ENCODE data around the gene TIRAP. TPM values are rescaled to one million over a fixed set of nuclear protein-coding genes. Genes with fewer than 3 reads are reported as not detected.
A peak's percentile ranks its signal among the peaks of the same experiment; 100 is the strongest.

TIRAP gene
- total RNA-seq, 1 experiment from 2014 or later = 1.7 TPM

- DNase-seq (ENCODE audit: low read depth in 1 of 2, low spot score in 2 of 2) = peak; percentile 91 to 97
- no peaks in the 10 kb centered on the region for H3K27me3 ChIP-seq (replicated peaks)
- peak within 1 kb of the TSS; percentile 70 for H3K4me3 ChIP-seq
- peak within 1 kb of the TSS; percentile 80 for H3K27ac ChIP-seq
- H3K36me3 ChIP-seq = peaks cover 38% of the 10 kb centered on the region
- no peaks in the 10 kb centered on the region for H3K9me3 ChIP-seq (replicated peaks)
- H3K4me1 ChIP-seq (replicated peaks) = no peaks in the 10 kb centered on the region
Measured at GRCh38 chr11:126268708-126269579, 13.9 kb upstream of the TIRAP start, which contains the start of the genes FOXRED1 and SRPRA. Gene FOXRED1 (plus strand): TSS chr11:126269154. CDS start chr11:126269207, 53 bp downstream. Gene SRPRA (minus strand): TSS chr11:126268895. CDS start chr11:126268804, 91 bp downstream.

- Histone ChIP-seq H3K4me3 (no peak overlapping the region), H3K27ac (no peak overlapping the region), H3K4me1 (replicated peaks) (no peaks in the 10 kb centered on the region), H3K27me3 (replicated peaks) (no peaks in the 10 kb centered on the region), H3K9me3 (replicated peaks) (no peaks in the 10 kb centered on the region), H3K36me3 (no peaks in the 10 kb centered on the region)
- DNase-seq (ENCODE audit: low read depth in 1 of 2, low spot score in 2 of 2) = no peak
Measured at GRCh38 chr11:126277322-126277721, 5.6 kb upstream of the TIRAP start.

GRCh38 chr11:126277780-126278179, 5.1 kb upstream of the TIRAP start:
- no peaks in the 10 kb centered on the region for H3K4me1 ChIP-seq (replicated peaks)
- H3K4me3 ChIP-seq = no peak overlapping the region
- no peaks in the 10 kb centered on the region for H3K36me3 ChIP-seq
- no peaks in the 10 kb centered on the region for H3K27me3 ChIP-seq (replicated peaks)
- no peak for DNase-seq (ENCODE audit: low read depth in 1 of 2, low spot score in 2 of 2)
- H3K27ac ChIP-seq = no peak overlapping the region
- H3K9me3 ChIP-seq (replicated peaks) = no peaks in the 10 kb centered on the region

- no peak for DNase-seq (ENCODE audit: low read depth in 1 of 2, low spot score in 2 of 2)
- Histone ChIP-seq H3K4me1 (replicated peaks) (peaks cover 3% of the 10 kb centered on the region; the same call in 1 of the 2 replicates), H3K9me3 (replicated peaks) (no peaks in the 10 kb centered on the region), H3K27me3 (replicated peaks) (no peaks in the 10 kb centered on the region), H3K27ac (no peak overlapping the region), H3K36me3 (no peaks in the 10 kb centered on the region), H3K4me3 (no peak overlapping the region)
Measured at GRCh38 chr11:126279191-126279590, 3.7 kb upstream of the TIRAP start.

GRCh38 chr11:126280595-126280994, 2.3 kb upstream of the TIRAP start:
- no peak overlapping the region for H3K27ac ChIP-seq
- peaks cover 8% of the 10 kb centered on the region; the same call in 1 of the 2 replicates for H3K4me1 ChIP-seq (replicated peaks)
- H3K4me3 ChIP-seq = no peak overlapping the region
- no peaks in the 10 kb centered on the region for H3K27me3 ChIP-seq (replicated peaks)
- H3K9me3 ChIP-seq (replicated peaks) = no peaks in the 10 kb centered on the region
- no peaks in the 10 kb centered on the region for H3K36me3 ChIP-seq
- DNase-seq (ENCODE audit: low read depth in 1 of 2, low spot score in 2 of 2) = no peak

GRCh38 chr11:126281245-126281644, 1.6 kb upstream of the TIRAP start:
- no peaks in the 10 kb centered on the region for H3K36me3 ChIP-seq
- no peak overlapping the region for H3K4me3 ChIP-seq
- no peaks in the 10 kb centered on the region for H3K9me3 ChIP-seq (replicated peaks)
- H3K27ac ChIP-seq = no peak overlapping the region
- H3K27me3 ChIP-seq (replicated peaks) = no peaks in the 10 kb centered on the region
- DNase-seq (ENCODE audit: low read depth in 1 of 2, low spot score in 2 of 2) = no peak
- H3K4me1 ChIP-seq (replicated peaks) = peaks cover 8% of the 10 kb centered on the region; the same call in 1 of the 2 replicates

- Histone ChIP-seq H3K36me3 (no peaks in the 10 kb centered on the region), H3K27me3 (replicated peaks) (no peaks in the 10 kb centered on the region), H3K27ac (no peak overlapping the region), H3K9me3 (replicated peaks) (no peaks in the 10 kb centered on the region), H3K4me1 (replicated peaks) (peaks cover 8% of the 10 kb centered on the region; the same call in 1 of the 2 replicates), H3K4me3 (no peak overlapping the region)
- DNase-seq (ENCODE audit: low read depth in 1 of 2, low spot score in 2 of 2) = no peak
Measured at GRCh38 chr11:126281666-126282175, 1.2 kb upstream of the TIRAP start.

- Histone ChIP-seq H3K4me1 (replicated peaks) (peaks cover 8% of the 10 kb centered on the region; the same call in 1 of the 2 replicates), H3K4me3 (peak overlapping the region; percentile 66), H3K27me3 (replicated peaks) (no peaks in the 10 kb centered on the region), H3K27ac (no peak overlapping the region), H3K36me3 (no peaks in the 10 kb centered on the region), H3K9me3 (replicated peaks) (no peaks in the 10 kb centered on the region)
- DNase-seq (ENCODE audit: low read depth in 1 of 2, low spot score in 2 of 2) = no peak
Measured at GRCh38 chr11:126282361-126282735, 545 bp upstream of the TIRAP start.

GRCh38 chr11:126284829-126285228, 1.9 kb downstream of the TIRAP start:
- no peak overlapping the region for H3K4me3 ChIP-seq
- H3K4me1 ChIP-seq (replicated peaks) = peaks cover 8% of the 10 kb centered on the region; the same call in 1 of the 2 replicates
- DNase-seq (ENCODE audit: low read depth in 1 of 2, low spot score in 2 of 2) = peak; percentile 80
- H3K27me3 ChIP-seq (replicated peaks) = no peaks in the 10 kb centered on the region
- H3K27ac ChIP-seq = no peak overlapping the region
- no peaks in the 10 kb centered on the region for H3K9me3 ChIP-seq (replicated peaks)
- H3K36me3 ChIP-seq = no peaks in the 10 kb centered on the region

- no peak for DNase-seq (ENCODE audit: low read depth in 1 of 2, low spot score in 2 of 2)
- no peaks in the 10 kb centered on the region for H3K27me3 ChIP-seq (replicated peaks)
- no peaks in the 10 kb centered on the region for H3K9me3 ChIP-seq (replicated peaks)
- H3K4me1 ChIP-seq (replicated peaks) = peaks cover 8% of the 10 kb centered on the region; the same call in 1 of the 2 replicates
- no peak overlapping the region for H3K27ac ChIP-seq
- no peaks in the 10 kb centered on the region; the same call in 1 of the 2 replicates for H3K36me3 ChIP-seq
- H3K4me3 ChIP-seq = no peak overlapping the region
Measured at GRCh38 chr11:126288237-126288636, 5.3 kb downstream of the TIRAP start.

GRCh38 chr11:126290887-126291286, 8.0 kb downstream of the TIRAP start:
- Histone ChIP-seq H3K36me3 (no peaks in the 10 kb centered on the region; the same call in 1 of the 2 replicates), H3K4me1 (replicated peaks) (no peaks in the 10 kb centered on the region), H3K27ac (no peak overlapping the region), H3K4me3 (no peak overlapping the region), H3K27me3 (replicated peaks) (no peaks in the 10 kb centered on the region), H3K9me3 (replicated peaks) (no peaks in the 10 kb centered on the region)
- DNase-seq (ENCODE audit: low read depth in 1 of 2, low spot score in 2 of 2) = no peak

GRCh38 chr11:126293726-126294125, 10.8 kb downstream of the TIRAP start:
- Histone ChIP-seq H3K36me3 (no peaks in the 10 kb centered on the region; the same call in 1 of the 2 replicates), H3K4me3 (no peak overlapping the region), H3K9me3 (replicated peaks) (no peaks in the 10 kb centered on the region), H3K27ac (no peak overlapping the region), H3K4me1 (replicated peaks) (no peaks in the 10 kb centered on the region), H3K27me3 (replicated peaks) (no peaks in the 10 kb centered on the region)
- DNase-seq (ENCODE audit: low read depth in 1 of 2, low spot score in 2 of 2) = no peak

- Histone ChIP-seq H3K4me3 (no peak overlapping the region), H3K27me3 (replicated peaks) (no peaks in the 10 kb centered on the region), H3K4me1 (replicated peaks) (no peaks in the 10 kb centered on the region), H3K36me3 (no peaks in the 10 kb centered on the region), H3K9me3 (replicated peaks) (no peaks in the 10 kb centered on the region), H3K27ac (no peak overlapping the region)
- DNase-seq (ENCODE audit: low read depth in 1 of 2, low spot score in 2 of 2) = no peak
Measured at GRCh38 chr11:126297004-126297403, 14.1 kb downstream of the TIRAP start.
